Stomach smooth muscle (tissue), 2 donors: ENCODE data around the gene IKBKG.
"Not testable (repeated sequence)": the region's sequence is repeated elsewhere in the genome, so short reads cannot be mapped to it uniquely, and the experiment has no call there.

Source experiments
- H3K27ac ChIP-seq: one replicate; pipeline ENCODE4 v1.7.0; 2013; ENCODE audit warnings: mild to moderate bottlenecking, low read length, inconsistent platforms
- H3K27me3 ChIP-seq, 2 donors: one replicate each; pipeline ENCODE4 v1.7.0; 2013; ENCODE audit warnings: low read length in 2 of 2; ENCODE audit not compliant: insufficient read depth in 2 of 2, control insufficient read depth in 1 of 2
- H3K36me3 ChIP-seq, 2 donors: one replicate each; pipeline ENCODE4 v1.7.0; 2013; ENCODE audit warnings: low read length in 2 of 2; ENCODE audit not compliant: control insufficient read depth in 2 of 2, insufficient read depth in 2 of 2
- H3K4me1 ChIP-seq: one replicate; pipeline ENCODE4 v1.7.0; 2013; ENCODE audit warnings: low read length; ENCODE audit not compliant: control insufficient read depth, insufficient read depth
- H3K4me3 ChIP-seq, 2 donors: one replicate each; pipeline ENCODE4 v1.7.0; 2013; ENCODE audit warnings: low read length in 2 of 2
- H3K9ac ChIP-seq, 2 donors: one replicate each; pipeline ENCODE4 v1.7.0; 2013; ENCODE audit warnings: low read length in 2 of 2, mild to moderate bottlenecking in 1 of 2
- H3K9me3 ChIP-seq, 2 donors: one replicate each; pipeline ENCODE4 v1.7.0; 2013; ENCODE audit warnings: low read length in 2 of 2; ENCODE audit not compliant: control insufficient read depth in 2 of 2
- donor health status: healthy.
- donor health status: Pancreatic carcinoma.

IKBKG gene, protein sequence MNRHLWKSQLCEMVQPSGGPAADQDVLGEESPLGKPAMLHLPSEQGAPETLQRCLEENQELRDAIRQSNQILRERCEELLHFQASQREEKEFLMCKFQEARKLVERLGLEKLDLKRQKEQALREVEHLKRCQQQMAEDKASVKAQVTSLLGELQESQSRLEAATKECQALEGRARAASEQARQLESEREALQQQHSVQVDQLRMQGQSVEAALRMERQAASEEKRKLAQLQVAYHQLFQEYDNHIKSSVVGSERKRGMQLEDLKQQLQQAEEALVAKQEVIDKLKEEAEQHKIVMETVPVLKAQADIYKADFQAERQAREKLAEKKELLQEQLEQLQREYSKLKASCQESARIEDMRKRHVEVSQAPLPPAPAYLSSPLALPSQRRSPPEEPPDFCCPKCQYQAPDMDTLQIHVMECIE

DNA sequence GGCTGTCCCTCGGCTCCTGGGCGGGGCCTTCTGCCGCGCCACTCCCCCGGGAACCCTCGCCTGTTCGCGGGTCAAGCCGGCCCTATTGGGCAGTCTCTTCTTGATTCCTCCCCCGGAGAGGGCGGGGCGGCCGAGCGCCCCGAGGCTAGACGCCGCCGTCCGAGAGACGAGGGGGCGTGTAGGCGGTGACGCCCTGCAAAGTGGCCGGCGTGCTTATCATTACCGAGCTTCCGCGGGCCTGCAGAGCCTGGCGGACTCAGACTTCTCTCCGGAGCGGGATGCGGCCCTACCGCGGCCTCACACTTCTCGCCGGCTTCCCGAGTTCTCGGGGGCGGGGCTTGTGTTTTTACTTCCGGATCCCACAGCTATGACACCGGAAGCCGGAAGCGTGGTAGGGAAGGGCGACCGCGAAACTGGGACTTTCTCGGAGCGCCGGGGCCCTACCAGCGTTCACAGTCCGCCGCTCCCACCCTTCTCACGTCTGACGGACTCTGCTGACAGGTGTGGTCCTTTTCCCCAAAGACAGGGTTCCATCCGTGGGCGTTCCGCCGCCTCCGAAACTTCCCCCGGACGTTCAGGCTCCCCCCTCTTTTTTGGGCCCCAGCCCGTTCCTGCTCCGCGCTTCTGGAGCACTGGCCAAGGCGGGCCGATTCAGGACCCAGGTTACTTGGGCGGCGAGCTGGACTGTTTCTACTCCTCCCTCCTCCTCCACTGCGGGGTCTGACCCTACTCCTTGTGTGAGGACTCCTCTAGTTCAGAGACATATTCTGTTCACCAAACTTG, at the start of gene IKBKG:
Gene IKBKG (plus strand): TSS at position 376 of the 783 bp plus-strand sequence. CDS start 4,383 bp downstream, outside the sequence.
- Histone ChIP-seq H3K36me3 (peaks cover 0 to 2% of the 10 kb centered on the region in 2 donors), H3K27ac (peak within 1 kb of the TSS; percentile 69), H3K27me3 (peaks cover 0 to 8% of the 10 kb centered on the region in 2 donors), H3K4me3 (peak within 1 kb of the TSS; percentile 81 to 89), H3K9me3 (no peaks in the 10 kb centered on the region), H3K9ac (peak within 1 kb of the TSS; percentile 77 to 80), H3K4me1 (peaks cover 25% of the 10 kb centered on the region)

DNA sequence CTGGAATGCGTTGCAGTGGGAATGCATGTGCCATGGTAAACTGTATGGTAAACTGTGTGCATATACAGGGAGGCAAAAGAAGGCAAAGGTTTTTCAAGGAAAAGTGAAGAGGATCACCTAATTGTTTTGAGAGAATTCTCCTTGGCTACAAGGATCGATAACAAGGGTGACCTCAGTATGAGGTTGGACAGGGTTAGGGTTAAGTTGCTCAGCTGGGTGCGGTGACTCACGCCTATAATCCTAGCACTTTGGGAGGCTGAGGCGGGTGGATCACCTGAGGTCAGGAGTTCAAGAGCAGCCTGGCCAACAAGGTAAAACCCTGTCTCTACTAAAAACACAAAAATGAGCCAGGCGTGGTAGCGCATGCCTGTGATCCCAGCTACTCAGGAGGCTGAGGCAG, 46.0 kb upstream of the IKBKG start:
- H3K36me3 ChIP-seq, H3K9ac ChIP-seq, H3K27me3 ChIP-seq, H3K9me3 ChIP-seq, H3K4me1 ChIP-seq, H3K27ac ChIP-seq, H3K4me3 ChIP-seq: not testable (repeated sequence)

DNA sequence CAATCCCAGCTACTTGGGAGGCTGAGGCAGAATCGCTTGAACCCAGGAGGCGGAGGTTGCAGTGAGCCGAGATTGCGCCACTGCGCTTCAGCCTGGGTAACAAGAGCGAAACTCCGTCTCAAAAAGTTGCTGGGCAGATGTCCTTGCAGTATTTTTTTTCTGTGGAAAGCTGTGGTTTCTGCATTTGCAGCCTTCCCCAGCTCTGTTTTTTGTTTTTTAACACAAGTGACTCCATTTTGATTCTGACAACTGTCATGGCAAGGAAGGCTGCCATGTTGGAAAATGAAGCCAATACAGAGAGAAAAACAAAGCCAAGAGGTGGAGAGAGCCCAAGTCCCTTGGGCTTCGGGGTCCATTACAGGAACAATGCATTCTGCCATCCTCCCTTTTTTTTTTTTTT, 45.3 kb upstream of the IKBKG start:
- Histone ChIP-seq H3K27me3 (no peaks in the 10 kb centered on the region), H3K27ac (no peak overlapping the region), H3K4me1 (no peaks in the 10 kb centered on the region), H3K9ac (no peak overlapping the region), H3K9me3 (no peaks in the 10 kb centered on the region), H3K36me3 (peaks cover 0 to 9% of the 10 kb centered on the region in 2 donors), H3K4me3 (no peak overlapping the region)

DNA sequence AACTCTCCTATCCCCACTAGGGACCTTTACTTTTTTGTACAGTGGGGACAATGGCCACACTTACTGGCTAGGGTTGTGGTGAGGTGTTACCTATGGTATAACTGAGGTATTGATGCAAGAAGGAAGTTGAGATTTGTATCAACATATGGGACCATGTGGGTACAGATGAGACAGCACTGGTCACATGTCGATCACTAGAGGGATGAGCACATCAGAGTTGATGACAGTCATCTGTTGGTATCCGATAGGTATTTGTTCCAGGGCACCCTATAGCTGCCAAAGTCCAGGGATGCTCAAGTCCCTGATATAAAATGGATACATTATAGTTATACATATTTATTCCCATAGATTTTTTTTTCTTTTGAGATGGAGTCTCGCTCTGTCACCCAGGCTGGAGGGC, 44.4 kb upstream of the IKBKG start:
- Histone ChIP-seq H3K9me3 (no peaks in the 10 kb centered on the region), H3K36me3 (peaks cover 0 to 9% of the 10 kb centered on the region in 2 donors), H3K27ac (no peak overlapping the region), H3K9ac (no peak overlapping the region), H3K4me3 (no peak overlapping the region), H3K4me1 (no peaks in the 10 kb centered on the region), H3K27me3 (no peaks in the 10 kb centered on the region)

DNA sequence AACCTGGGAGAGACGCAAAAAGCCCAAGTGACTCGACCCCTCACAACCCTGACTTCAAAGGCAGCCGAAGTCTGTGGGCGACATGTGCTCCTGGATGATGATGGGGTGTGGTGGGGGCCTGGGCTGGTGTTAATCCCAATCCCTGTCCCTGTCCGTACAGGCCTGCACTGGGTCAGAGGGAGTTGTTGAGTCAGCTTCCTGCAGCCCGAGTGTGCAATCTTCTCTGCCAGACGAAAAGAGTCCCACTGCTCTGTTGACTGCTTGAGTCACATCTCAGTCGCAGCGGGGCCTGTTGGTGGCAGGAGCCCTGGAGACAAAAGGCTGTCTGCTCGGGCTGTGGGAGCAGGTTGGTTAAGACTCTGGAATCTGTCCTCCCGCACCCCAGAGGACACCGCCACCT, 41.7 kb upstream of the IKBKG start:
- no peak overlapping the region for H3K27ac ChIP-seq

DNA sequence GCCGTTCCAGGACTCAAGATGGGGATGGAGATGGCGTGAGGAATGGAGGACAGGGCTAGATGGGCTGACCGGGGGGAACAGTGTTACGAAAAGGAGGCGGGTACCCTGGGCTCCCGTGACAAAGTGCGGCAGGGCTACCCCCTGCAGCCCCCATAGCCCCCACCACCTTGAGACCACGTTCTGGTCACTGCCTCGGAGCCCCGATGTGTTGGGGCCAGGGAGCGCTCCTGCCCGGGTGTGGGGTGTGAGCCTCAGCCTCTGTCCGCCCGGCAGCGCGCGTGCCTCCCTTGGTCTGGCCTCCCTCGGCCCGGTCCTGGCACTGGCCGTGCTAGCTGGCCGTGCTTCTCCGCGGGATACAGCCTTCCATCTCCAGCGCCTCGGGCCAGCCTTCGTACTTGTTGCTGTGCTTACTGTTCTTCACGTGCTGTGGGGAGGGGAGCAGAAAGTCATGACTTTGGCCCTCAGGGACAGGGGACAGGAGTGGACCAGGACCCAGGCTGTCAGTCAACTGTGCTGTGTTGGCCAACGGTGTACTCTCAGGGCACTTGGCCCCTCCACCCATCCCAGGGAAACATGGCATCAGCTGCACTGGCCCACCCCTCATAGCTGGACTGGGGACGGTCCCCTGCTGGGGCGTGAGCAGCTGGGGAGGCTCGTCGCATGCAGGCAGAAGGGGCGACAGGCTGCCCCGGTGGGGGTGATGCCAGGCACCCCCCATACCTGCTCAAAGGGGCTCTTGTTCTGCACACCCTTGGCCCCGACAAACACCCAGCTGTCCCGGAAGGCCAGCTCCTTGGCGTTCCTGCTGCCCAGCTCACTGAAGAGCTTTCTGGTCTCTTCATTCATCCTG, 40.7 kb upstream of the IKBKG start:
- Histone ChIP-seq H3K9me3 (no peaks in the 10 kb centered on the region), H3K27ac (no peak overlapping the region), H3K9ac (no peak overlapping the region), H3K4me1 (no peaks in the 10 kb centered on the region), H3K36me3 (peaks cover 0 to 15% of the 10 kb centered on the region in 2 donors), H3K4me3 (no peak overlapping the region), H3K27me3 (no peaks in the 10 kb centered on the region)

More for the DNA sequence above, 41.7 kb upstream of the IKBKG start:
- H3K4me3 ChIP-seq = no peak overlapping the region
- H3K9ac ChIP-seq = no peak overlapping the region
- no peaks in the 10 kb centered on the region for H3K9me3 ChIP-seq
- H3K4me1 ChIP-seq = no peaks in the 10 kb centered on the region
- no peaks in the 10 kb centered on the region for H3K27me3 ChIP-seq
- peaks cover 0 to 15% of the 10 kb centered on the region in 2 donors for H3K36me3 ChIP-seq

DNA sequence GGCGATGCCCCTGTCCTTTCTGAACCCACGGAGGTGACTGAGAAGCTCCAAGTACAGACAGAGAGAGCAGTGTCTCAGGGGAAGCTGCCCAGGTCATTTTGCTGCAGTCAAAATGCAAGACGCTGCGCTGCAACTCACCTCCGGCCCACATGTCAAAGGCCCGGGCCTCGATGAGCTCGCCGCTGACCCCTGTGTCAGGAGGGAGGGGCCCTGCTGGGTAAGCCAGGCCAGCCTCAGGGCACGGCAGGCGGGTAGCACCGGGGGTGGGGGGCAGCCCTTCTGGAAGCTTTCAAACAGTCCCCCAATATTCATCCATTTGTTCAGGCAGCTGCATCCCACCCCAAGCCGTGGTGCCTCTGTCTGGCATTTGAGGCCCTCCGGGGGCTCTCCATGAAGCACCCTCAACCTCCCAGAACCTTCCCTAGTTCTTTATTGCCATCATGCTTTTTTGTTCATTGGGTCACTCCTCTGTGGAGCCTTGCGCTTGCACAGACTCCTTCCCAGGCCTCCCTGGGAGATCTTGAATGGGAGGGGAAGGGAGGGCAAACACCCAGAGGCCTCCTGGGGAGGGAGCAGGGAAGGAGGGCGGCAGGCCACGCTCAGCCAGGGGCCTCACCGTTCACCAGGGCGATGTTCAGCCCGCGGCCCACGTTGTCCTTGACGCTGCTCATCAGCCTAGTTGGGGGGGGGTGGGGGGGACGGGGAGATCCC, 39.6 kb upstream of the IKBKG start:
- Histone ChIP-seq H3K9ac (no peak overlapping the region), H3K27ac (no peak overlapping the region), H3K36me3 (peaks cover 0 to 15% of the 10 kb centered on the region in 2 donors), H3K27me3 (no peaks in the 10 kb centered on the region), H3K4me1 (no peaks in the 10 kb centered on the region), H3K4me3 (no peak overlapping the region), H3K9me3 (no peaks in the 10 kb centered on the region)

DNA sequence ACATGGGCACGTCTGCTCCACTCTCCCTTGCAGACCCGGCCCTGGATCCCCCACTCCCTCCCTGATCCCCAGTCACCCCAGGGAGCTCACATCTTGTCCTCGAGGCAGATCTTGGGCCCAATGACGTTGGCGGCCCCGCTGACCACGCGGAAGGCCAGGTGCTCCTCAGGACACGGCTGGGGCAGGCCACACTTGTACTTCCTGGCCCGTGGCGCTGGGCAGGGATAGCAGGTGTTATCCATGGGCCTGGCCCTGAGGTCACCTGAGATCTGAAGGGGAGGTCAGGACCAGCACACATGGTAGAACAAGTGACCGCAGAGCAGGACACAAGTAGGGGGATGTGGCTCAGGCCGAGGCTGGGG, 39.1 kb upstream of the IKBKG start:
- no peak overlapping the region for H3K9ac ChIP-seq
- no peaks in the 10 kb centered on the region for H3K9me3 ChIP-seq
- H3K4me1 ChIP-seq = no peaks in the 10 kb centered on the region
- H3K27ac ChIP-seq = no peak overlapping the region
- no peaks in the 10 kb centered on the region for H3K27me3 ChIP-seq
- no peak overlapping the region for H3K4me3 ChIP-seq
- H3K36me3 ChIP-seq = peaks cover 0 to 15% of the 10 kb centered on the region in 2 donors

DNA sequence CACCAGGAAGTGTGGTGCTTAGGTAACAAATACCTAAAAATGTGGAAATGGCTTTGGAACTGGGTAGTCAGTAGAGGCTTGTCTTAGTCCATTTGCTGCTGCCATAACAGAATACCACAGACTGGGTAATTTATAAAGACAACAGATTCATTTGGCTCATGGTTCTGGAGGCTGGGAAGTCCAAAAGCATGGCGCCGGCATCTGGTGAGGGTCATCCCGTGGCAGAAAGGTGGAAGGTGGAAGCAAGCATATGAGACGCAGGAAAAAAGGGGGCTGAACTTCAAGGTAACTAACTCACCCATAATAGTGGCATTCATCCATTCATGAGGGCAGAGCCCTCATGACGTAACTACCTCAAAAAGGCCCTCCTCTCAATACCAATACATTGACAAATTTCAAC, 38.0 kb upstream of the IKBKG start:
- no peaks in the 10 kb centered on the region for H3K9me3 ChIP-seq
- H3K27ac ChIP-seq = no peak overlapping the region
- no peak overlapping the region for H3K9ac ChIP-seq
- H3K4me3 ChIP-seq = no peak overlapping the region
- no peaks in the 10 kb centered on the region for H3K4me1 ChIP-seq
- H3K36me3 ChIP-seq = peaks cover 0 to 15% of the 10 kb centered on the region in 2 donors
- no peaks in the 10 kb centered on the region for H3K27me3 ChIP-seq

DNA sequence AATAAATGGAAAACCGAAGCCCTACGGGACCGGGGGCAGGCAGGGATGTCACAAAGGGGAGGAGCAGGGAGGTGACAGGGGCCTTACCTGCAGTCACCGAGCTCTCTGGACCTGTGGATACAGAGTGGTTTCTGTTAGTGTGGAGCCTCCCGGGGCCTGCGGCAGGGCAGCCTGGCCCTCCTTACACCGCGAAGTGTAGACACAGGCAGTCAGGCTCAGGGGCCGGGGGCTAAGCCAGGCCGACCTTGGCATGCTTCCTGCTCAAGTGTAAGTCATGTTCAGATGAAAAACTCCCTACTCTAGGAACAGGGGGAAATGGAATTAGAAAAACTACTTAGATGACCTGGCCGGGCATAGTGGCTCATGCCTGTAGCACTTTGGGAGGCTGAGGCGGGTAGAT, 35.7 kb upstream of the IKBKG start:
- Histone ChIP-seq H3K27me3 (no peaks in the 10 kb centered on the region), H3K36me3 (peaks cover 0 to 7% of the 10 kb centered on the region in 2 donors), H3K9me3 (no peaks in the 10 kb centered on the region), H3K4me1 (peaks cover 10% of the 10 kb centered on the region), H3K27ac (no peak overlapping the region), H3K9ac (no peak overlapping the region), H3K4me3 (no peak overlapping the region)
